HCT116 (cell line): ENCODE data around the gene DOCK4. TPM values are rescaled to one million over a fixed set of nuclear protein-coding genes. Genes with fewer than 3 reads are reported as not detected.

ENCODE experiments used
- ATAC-seq: fragments of 200-7000 bp; cut with Tn5 transposase; 2 replicates; pipeline ENCODE4 v1.9.1; 2020; ENCODE audit warnings: mild to moderate bottlenecking, moderate library complexity
- BruUV-seq: library from RNA; stranded (reverse); fragments of 400-500 nt; replicated peaks from 2 replicates; lab custom pipeline; 2021; lab: Mats Ljungman, UMichigan
- CTCF ChIA-PET: fragments of 300-600 bp; sonication (Branson Sonifier 250); formaldehyde crosslinking; loops from one replicate; lab custom pipeline; 2021; ENCODE audit warnings: antibody characterized with exemption; lab: Charles Lee
- POLR2A ChIA-PET: fragments of 300-600, 350-600 bp; sonication (Branson Sonifier 250); formaldehyde crosslinking; loops from one replicate; lab custom pipeline; 2021; ENCODE audit warnings: antibody characterized with exemption; lab: Charles Lee
- RAD21 ChIA-PET, 2 experiments: fragments of 300-600 bp; sonication (Branson Sonifier 250); formaldehyde crosslinking; loops; one replicate each; lab custom pipeline; 2023; ENCODE audit warnings: low total read pairs in 2 of 2; ENCODE audit not compliant: uncharacterized antibody in 2 of 2, unreplicated experiment in 2 of 2, low non-redundant PET in 1 of 2; lab: Charles Lee
- DNase-seq: peaks from one replicate; pipeline ENCODE4 v3.0.0-alpha.2; 2010; ENCODE audit warnings: low read depth, low spot score
- H2AFZ ChIP-seq: fragments of 200-600 bp; shearing (Covaris generic), sonication (generic); 2 replicates; pipeline ENCODE4 v1.6.1; 2017; ENCODE audit warnings: low read depth, mixed run types, mixed read lengths, antibody characterized with exemption, low read length; ENCODE audit not compliant: poor library complexity, severe bottlenecking
- H3K27ac ChIP-seq: 2 replicates; pipeline ENCODE4 v1.5.1; 2012; ENCODE audit warnings: low read depth, low read length
- H3K27me3 ChIP-seq: fragments of 200-600 bp; sonication (generic); 2 replicates; pipeline ENCODE4 v1.6.1; 2016; ENCODE audit warnings: mixed run types, low read length, mixed read lengths; ENCODE audit not compliant: insufficient read depth
- H3K36me3 ChIP-seq, 2 experiments: fragments of 200-500 bp in 1 of 2; fragments of 200-600 bp in 1 of 2; sonication (Bioruptor generic) in 1 of 2; sonication (generic) in 1 of 2; 2 replicates each; pipeline versions ENCODE4 v1.5.1 to v1.6.1; 2014 to 2016; ENCODE audit warnings: low read length in 2 of 2, inconsistent platforms in 1 of 2, mixed read lengths in 1 of 2, mixed run types in 1 of 2; ENCODE audit not compliant: insufficient read depth in 2 of 2, control insufficient read depth in 1 of 2
- H3K4me1 ChIP-seq, 2 experiments: fragments of 200-600 bp in 1 of 2; sonication (generic) in 1 of 2; 2 replicates each; pipeline versions ENCODE4 v1.5.1 to v1.6.1; 2012 to 2017; ENCODE audit warnings: low read length in 2 of 2, inconsistent platforms in 1 of 2, mild to moderate bottlenecking in 1 of 2, mixed read lengths in 1 of 2, mixed run types in 1 of 2, moderate library complexity in 1 of 2; ENCODE audit not compliant: insufficient read depth in 2 of 2, control insufficient read depth in 1 of 2
- H3K4me2 ChIP-seq: fragments of 200-600 bp; sonication (generic); 2 replicates; pipeline ENCODE4 v1.6.1; 2017; ENCODE audit warnings: mixed run types, low read length, mixed read lengths
- H3K4me3 ChIP-seq, 2 experiments: fragments of 200-600 bp in 1 of 2; sonication (generic) in 1 of 2; replicated peaks in 1 of 2; 2 replicates each; pipeline ENCODE4 v1.5.1; 2011 to 2016; ENCODE audit warnings: low read length in 2 of 2, control low read depth in 1 of 2, low read depth in 1 of 2, mild to moderate bottlenecking in 1 of 2, mixed read lengths in 1 of 2, mixed run types in 1 of 2
- H3K79me2 ChIP-seq: fragments of 200-600 bp; sonication (generic); 2 replicates; pipeline ENCODE4 v1.6.1; 2017; ENCODE audit warnings: mild to moderate bottlenecking, mixed run types, low read length, moderate library complexity, mixed read lengths; ENCODE audit not compliant: insufficient read depth
- H3K9ac ChIP-seq: fragments of 200-600 bp; sonication (generic); 2 replicates; pipeline ENCODE4 v1.6.1; 2016; ENCODE audit warnings: low read length, mixed read lengths
- H3K9me2 ChIP-seq: fragments of 200-600 bp; sonication (generic), shearing (Covaris generic); 2 replicates; pipeline ENCODE4 v1.6.1; 2017; ENCODE audit warnings: mixed run types, mild to moderate bottlenecking, moderate library complexity; ENCODE audit not compliant: insufficient read depth
- H3K9me3 ChIP-seq, 2 experiments: fragments of 200-500 bp in 1 of 2; fragments of 200-600 bp in 1 of 2; sonication (Bioruptor generic) in 1 of 2; sonication (generic) in 1 of 2; 2 replicates each; pipeline ENCODE4 v1.6.1; 2014 to 2017; ENCODE audit warnings: low read length in 2 of 2, mixed read lengths in 2 of 2, inconsistent platforms in 1 of 2, low read depth in 1 of 2, mild to moderate bottlenecking in 1 of 2, mixed run types in 1 of 2, moderate library complexity in 1 of 2; ENCODE audit not compliant: control insufficient read depth in 1 of 2, insufficient read depth in 1 of 2
- H4K20me1 ChIP-seq: fragments of 200-600 bp; sonication (generic), shearing (Covaris generic); 2 replicates; pipeline ENCODE4 v1.6.1; 2017; ENCODE audit warnings: mixed run types, mild to moderate bottlenecking, moderate library complexity; ENCODE audit not compliant: insufficient read depth
- CBX3 ChIP-seq: IDR thresholded peaks from 2 replicates; pipeline ENCODE4 v1.6.1; 2012; ENCODE audit warnings: low read depth
- EGR1 ChIP-seq: IDR thresholded peaks from 2 replicates; pipeline ENCODE4 v1.6.1; 2012; ENCODE audit warnings: low read depth
- ELF1 ChIP-seq: IDR thresholded peaks from 2 replicates; pipeline ENCODE4 v1.6.1; 2012; ENCODE audit warnings: low read depth, borderline replicate concordance
- EZH2 ChIP-seq: fragments of 200-600 bp; sonication (generic); IDR thresholded peaks from 2 replicates; pipeline ENCODE4 v1.6.1; 2017; ENCODE audit warnings: antibody characterized with exemption, mixed run types
- EZH2phosphoT487 ChIP-seq: fragments of 200-600 bp; IDR thresholded peaks from 2 replicates; pipeline ENCODE4 v1.6.1; 2018; ENCODE audit warnings: antibody characterized with exemption, borderline replicate concordance
- JUND ChIP-seq: IDR thresholded peaks from 2 replicates; pipeline ENCODE4 v1.6.1; 2012
- MAX ChIP-seq: IDR thresholded peaks from 2 replicates; pipeline ENCODE4 v1.6.1; 2012
- RAD21 ChIP-seq: IDR thresholded peaks from 2 replicates; pipeline ENCODE4 v1.6.1; 2012; ENCODE audit warnings: low read depth, mild to moderate bottlenecking
- REST ChIP-seq: IDR thresholded peaks from 2 replicates; pipeline ENCODE4 v1.6.1; 2012; ENCODE audit warnings: low read depth
- SIN3A ChIP-seq: IDR thresholded peaks from 2 replicates; pipeline ENCODE4 v1.6.1; 2012; ENCODE audit warnings: low read depth
- SP1 ChIP-seq: IDR thresholded peaks from 2 replicates; pipeline ENCODE4 v1.6.1; 2012; ENCODE audit warnings: low read depth
- SRF ChIP-seq: IDR thresholded peaks from 2 replicates; pipeline ENCODE4 v1.6.1; 2012; ENCODE audit warnings: low read depth
- TCF7L2 ChIP-seq: IDR thresholded peaks from 2 replicates; pipeline ENCODE4 v1.7.0; 2011; ENCODE audit warnings: borderline replicate concordance, inconsistent platforms; ENCODE audit not compliant: insufficient read depth, insufficient read length; ENCODE audit errors: extremely low read depth
- intact Hi-C: fragments of 100-400 bp; cut with micrococcal nuclease; formaldehyde crosslinking; loops from 2 replicates; pipeline ENCODE4 v1.10.0; 2022
- total RNA-seq: library from RNA; stranded (reverse); gene quantifications from one replicate; pipeline ENCODE4 v1.2.1, GENCODE V29; 2021; ENCODE audit not compliant: unreplicated experiment
- TF ChIP-seq, protein P1 (sequence below): IDR thresholded peaks from 2 replicates; pipeline ENCODE4 v1.6.1; 2011; ENCODE audit warnings: mild to moderate bottlenecking, low read length, moderate library complexity; ENCODE audit not compliant: insufficient replicate concordance; ENCODE audit errors: extremely low read depth
- TF ChIP-seq, protein P2 (sequence below): IDR thresholded peaks from 2 replicates; pipeline ENCODE4 v1.6.1; 2012
- TF ChIP-seq, protein P3 (sequence below), 3 experiments: fragments of 200-600 bp in 1 of 3; sonication (generic) in 1 of 3; IDR thresholded peaks in 2 of 3; conservative IDR thresholded peaks in 1 of 3; 2 replicates each; pipeline ENCODE4 v1.5.1; 2012 to 2017; ENCODE audit warnings: low read depth in 2 of 3, low read length in 2 of 3, antibody characterized with exemption in 1 of 3, borderline replicate concordance in 1 of 3, control low read depth in 1 of 3, mild to moderate bottlenecking in 1 of 3, mixed read lengths in 1 of 3, mixed run types in 1 of 3, moderate library complexity in 1 of 3; ENCODE audit not compliant: insufficient read depth in 1 of 3

Gene DOCK4
- total RNA-seq, 1 experiment from 2014 or later: 2.2 TPM

- TF ChIP-seq SRF (no peak), SP1 (no peak), EZH2 (no peak), ELF1 (no peak), TCF7L2 (no peak), EGR1 (no peak), MAX (no peak), EZH2phosphoT487 (no peak), JUND (no peak), RAD21 (no peak), REST (no peak), SIN3A (no peak), CBX3 (no peak)
- TF ChIP-seq, protein P1, sequence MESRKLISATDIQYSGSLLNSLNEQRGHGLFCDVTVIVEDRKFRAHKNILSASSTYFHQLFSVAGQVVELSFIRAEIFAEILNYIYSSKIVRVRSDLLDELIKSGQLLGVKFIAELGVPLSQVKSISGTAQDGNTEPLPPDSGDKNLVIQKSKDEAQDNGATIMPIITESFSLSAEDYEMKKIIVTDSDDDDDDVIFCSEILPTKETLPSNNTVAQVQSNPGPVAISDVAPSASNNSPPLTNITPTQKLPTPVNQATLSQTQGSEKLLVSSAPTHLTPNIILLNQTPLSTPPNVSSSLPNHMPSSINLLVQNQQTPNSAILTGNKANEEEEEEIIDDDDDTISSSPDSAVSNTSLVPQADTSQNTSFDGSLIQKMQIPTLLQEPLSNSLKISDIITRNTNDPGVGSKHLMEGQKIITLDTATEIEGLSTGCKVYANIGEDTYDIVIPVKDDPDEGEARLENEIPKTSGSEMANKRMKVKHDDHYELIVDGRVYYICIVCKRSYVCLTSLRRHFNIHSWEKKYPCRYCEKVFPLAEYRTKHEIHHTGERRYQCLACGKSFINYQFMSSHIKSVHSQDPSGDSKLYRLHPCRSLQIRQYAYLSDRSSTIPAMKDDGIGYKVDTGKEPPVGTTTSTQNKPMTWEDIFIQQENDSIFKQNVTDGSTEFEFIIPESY: no peak
- TF ChIP-seq, protein P2, sequence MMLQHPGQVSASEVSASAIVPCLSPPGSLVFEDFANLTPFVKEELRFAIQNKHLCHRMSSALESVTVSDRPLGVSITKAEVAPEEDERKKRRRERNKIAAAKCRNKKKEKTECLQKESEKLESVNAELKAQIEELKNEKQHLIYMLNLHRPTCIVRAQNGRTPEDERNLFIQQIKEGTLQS: no peak
- TF ChIP-seq, protein P3, sequence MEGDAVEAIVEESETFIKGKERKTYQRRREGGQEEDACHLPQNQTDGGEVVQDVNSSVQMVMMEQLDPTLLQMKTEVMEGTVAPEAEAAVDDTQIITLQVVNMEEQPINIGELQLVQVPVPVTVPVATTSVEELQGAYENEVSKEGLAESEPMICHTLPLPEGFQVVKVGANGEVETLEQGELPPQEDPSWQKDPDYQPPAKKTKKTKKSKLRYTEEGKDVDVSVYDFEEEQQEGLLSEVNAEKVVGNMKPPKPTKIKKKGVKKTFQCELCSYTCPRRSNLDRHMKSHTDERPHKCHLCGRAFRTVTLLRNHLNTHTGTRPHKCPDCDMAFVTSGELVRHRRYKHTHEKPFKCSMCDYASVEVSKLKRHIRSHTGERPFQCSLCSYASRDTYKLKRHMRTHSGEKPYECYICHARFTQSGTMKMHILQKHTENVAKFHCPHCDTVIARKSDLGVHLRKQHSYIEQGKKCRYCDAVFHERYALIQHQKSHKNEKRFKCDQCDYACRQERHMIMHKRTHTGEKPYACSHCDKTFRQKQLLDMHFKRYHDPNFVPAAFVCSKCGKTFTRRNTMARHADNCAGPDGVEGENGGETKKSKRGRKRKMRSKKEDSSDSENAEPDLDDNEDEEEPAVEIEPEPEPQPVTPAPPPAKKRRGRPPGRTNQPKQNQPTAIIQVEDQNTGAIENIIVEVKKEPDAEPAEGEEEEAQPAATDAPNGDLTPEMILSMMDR (IDR thresholded peaks at IDR 0.05 in 2 of 3, conservative IDR thresholded peaks at IDR 0.05 in 1 of 3; ENCODE audit: borderline replicate concordance in 1 of 3, insufficient read depth in 1 of 3, low read depth in 2 of 3, low read length in 2 of 3): no peak
- H3K4me1 ChIP-seq: no peaks in the 10 kb centered on the region
- H2AFZ ChIP-seq: no peak overlapping the region
- no peaks in the 10 kb centered on the region for H3K9me2 ChIP-seq
- ChIA-PET CTCF (no interaction called here), RAD21 (no interaction called here), POLR2A (no interaction called here)
- no peak for DNase-seq
- H4K20me1 ChIP-seq: no peaks in the 10 kb centered on the region
- no peak overlapping the region for H3K4me3 ChIP-seq
- ATAC-seq: no peak
- BruUV-seq: no TSS peak
- H3K79me2 ChIP-seq: no peaks in the 10 kb centered on the region
- no peak overlapping the region for H3K9ac ChIP-seq
- H3K27ac ChIP-seq: no peak overlapping the region
- intact Hi-C loops: no loop called here
- H3K4me2 ChIP-seq: no peak overlapping the region
- no peaks in the 10 kb centered on the region for H3K9me3 ChIP-seq
- H3K27me3 ChIP-seq: no peaks in the 10 kb centered on the region; the same call in 1 of the 2 replicates
- no peaks in the 10 kb centered on the region for H3K36me3 ChIP-seq
Observed at GRCh38 chr7:112145206-112145605, 61.0 kb downstream of the DOCK4 start.
